ENCODE results near the gene DEFB123. TPM values are rescaled to one million over a fixed set of nuclear protein-coding genes. Genes with fewer than 3 reads are reported as not detected.
A peak's percentile ranks its signal among the peaks of the same experiment; 100 is the strongest.

Gene DEFB123
- total and polyA plus RNA-seq, 9 of the 15 experiments (the other 6 are each of a cell fraction or from before 2014, with no cell fraction given), result not detected

DNA sequence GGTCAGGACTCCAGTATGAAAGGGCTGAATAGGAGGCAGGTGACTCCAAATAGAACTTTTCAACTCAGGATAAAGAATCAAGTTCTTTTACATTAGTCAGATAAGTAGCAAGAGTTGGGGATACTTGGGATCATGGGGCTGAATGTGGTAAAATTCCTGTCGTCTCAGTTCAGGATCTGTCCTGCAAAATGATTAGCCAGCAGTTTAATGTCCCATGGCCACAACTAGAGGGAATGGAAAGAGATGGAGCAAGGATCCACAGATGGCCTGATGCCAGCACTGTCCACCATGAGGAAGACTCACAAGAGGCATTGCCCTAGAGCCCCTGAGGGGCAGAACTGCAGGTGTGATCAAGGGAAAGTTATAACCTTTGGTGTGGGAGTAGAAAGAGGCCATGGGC lies 36.5 kb upstream of the DEFB123 start:
- ATAC-seq, result no peak
- intact Hi-C loops (cut with micrococcal nuclease), result no loop called here
- in situ Hi-C loops (cut with MboI), result no loop called here
- DNase-seq (ENCODE audit: extremely low read depth in 1 of 4, low spot score in 3 of 4), result no peak
- TF ChIP-seq, protein P1, sequence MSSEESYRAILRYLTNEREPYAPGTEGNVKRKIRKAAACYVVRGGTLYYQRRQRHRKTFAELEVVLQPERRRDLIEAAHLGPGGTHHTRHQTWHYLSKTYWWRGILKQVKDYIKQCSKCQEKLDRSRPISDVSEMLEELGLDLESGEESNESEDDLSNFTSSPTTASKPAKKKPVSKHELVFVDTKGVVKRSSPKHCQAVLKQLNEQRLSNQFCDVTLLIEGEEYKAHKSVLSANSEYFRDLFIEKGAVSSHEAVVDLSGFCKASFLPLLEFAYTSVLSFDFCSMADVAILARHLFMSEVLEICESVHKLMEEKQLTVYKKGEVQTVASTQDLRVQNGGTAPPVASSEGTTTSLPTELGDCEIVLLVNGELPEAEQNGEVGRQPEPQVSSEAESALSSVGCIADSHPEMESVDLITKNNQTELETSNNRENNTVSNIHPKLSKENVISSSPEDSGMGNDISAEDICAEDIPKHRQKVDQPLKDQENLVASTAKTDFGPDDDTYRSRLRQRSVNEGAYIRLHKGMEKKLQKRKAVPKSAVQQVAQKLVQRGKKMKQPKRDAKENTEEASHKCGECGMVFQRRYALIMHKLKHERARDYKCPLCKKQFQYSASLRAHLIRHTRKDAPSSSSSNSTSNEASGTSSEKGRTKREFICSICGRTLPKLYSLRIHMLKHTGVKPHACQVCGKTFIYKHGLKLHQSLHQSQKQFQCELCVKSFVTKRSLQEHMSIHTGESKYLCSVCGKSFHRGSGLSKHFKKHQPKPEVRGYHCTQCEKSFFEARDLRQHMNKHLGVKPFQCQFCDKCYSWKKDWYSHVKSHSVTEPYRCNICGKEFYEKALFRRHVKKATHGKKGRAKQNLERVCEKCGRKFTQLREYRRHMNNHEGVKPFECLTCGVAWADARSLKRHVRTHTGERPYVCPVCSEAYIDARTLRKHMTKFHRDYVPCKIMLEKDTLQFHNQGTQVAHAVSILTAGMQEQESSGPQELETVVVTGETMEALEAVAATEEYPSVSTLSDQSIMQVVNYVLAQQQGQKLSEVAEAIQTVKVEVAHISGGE (CRISPR knock-in tag; IDR thresholded peaks at IDR 0.05), result no peak
- TF ChIP-seq EWSR1 (IDR thresholded peaks at IDR 0.05; ENCODE audit: borderline replicate concordance, low read depth, partially characterized antibody), result no peak
- TF ChIP-seq, protein P2, sequence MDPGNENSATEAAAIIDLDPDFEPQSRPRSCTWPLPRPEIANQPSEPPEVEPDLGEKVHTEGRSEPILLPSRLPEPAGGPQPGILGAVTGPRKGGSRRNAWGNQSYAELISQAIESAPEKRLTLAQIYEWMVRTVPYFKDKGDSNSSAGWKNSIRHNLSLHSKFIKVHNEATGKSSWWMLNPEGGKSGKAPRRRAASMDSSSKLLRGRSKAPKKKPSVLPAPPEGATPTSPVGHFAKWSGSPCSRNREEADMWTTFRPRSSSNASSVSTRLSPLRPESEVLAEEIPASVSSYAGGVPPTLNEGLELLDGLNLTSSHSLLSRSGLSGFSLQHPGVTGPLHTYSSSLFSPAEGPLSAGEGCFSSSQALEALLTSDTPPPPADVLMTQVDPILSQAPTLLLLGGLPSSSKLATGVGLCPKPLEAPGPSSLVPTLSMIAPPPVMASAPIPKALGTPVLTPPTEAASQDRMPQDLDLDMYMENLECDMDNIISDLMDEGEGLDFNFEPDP (CRISPR knock-in tag; IDR thresholded peaks at IDR 0.05), result no peak
- no peaks in the 10 kb centered on the region for H3K4me1 ChIP-seq (replicated peaks in 1 of 2; ENCODE audit: control insufficient read depth in 2 of 2, insufficient read depth in 2 of 2, low read length in 2 of 2)
- no peaks in the 10 kb centered on the region for H3K79me2 ChIP-seq (ENCODE audit: control insufficient read depth, insufficient read depth, low read length)
- no peaks in the 10 kb centered on the region for H3K27me3 ChIP-seq (ENCODE audit: control insufficient read depth in 2 of 2, insufficient read depth in 2 of 2, low read length in 2 of 2)
- POLR2A ChIA-PET, result interaction anchor here (0.8 kb wide), 1 partner anchor 9 kb away, joined by 3 read pairs; no protein-coding TSS in a partner anchor
- H3K9me1 ChIP-seq (ENCODE audit: control insufficient read depth, insufficient read depth, low read length), result no peaks in the 10 kb centered on the region
- H3K4me3 ChIP-seq, result no peak overlapping the region
- H3K27ac ChIP-seq (ENCODE audit: extremely low read depth, low read depth, low read length), result no peak overlapping the region
- no peak overlapping the region for H2AFZ ChIP-seq (ENCODE audit: low read depth, low read length)
- FAIRE-seq, result peak; percentile 11
- no TSS peak for BruUV-seq (replicated peaks)
- H4K20me1 ChIP-seq (replicated peaks; ENCODE audit: control insufficient read depth, insufficient read depth, low read length), result no peaks in the 10 kb centered on the region
- no peak overlapping the region for H3K4me2 ChIP-seq (ENCODE audit: insufficient read depth, low read length)
- H3K9ac ChIP-seq (ENCODE audit: insufficient read depth in 1 of 2, low read depth in 2 of 2, low read length in 2 of 2), result no peak overlapping the region
- WGBS (ENCODE audit: insufficient coverage, low coverage, missing lambda C conversion rate), result 0% methylated on average over 1 of the region's 1 CpG
- CTCF ChIA-PET (ENCODE audit: low intra/inter-chr PET ratio), result no interaction called here
- no peaks in the 10 kb centered on the region for H3K36me3 ChIP-seq (ENCODE audit: control insufficient read depth, insufficient read depth, low read length)
- H3K9me3 ChIP-seq (replicated peaks; ENCODE audit: control insufficient read depth, insufficient read depth, low read depth, low read length), result no peaks in the 10 kb centered on the region

Data from K562 (cell line).